ENCODE results near the gene ZNF275. TPM values are rescaled to one million over a fixed set of nuclear protein-coding genes. Genes with fewer than 3 reads are reported as not detected.

Gene ZNF275
- total RNA-seq, 1 experiment from 2014 or later = 5.0 TPM

GRCh38 chrX:153379508-153379907 lies 45.6 kb downstream of the ZNF275 start:
- POLR2A ChIA-PET = no interaction called here
- intact Hi-C loops (cut with micrococcal nuclease; ENCODE audit: unreplicated experiment) (no loop called here), in situ Hi-C loops (cut with HindIII; ENCODE audit: low pct_unique_long_range_greater_than_20kb, low sequenced_read_pairs) (no loop called here)
- Histone ChIP-seq H3K4me3 (ENCODE audit: low read depth in 2 of 2, low read length in 2 of 2) (no peak overlapping the region), H3K27ac (ENCODE audit: low read length) (no peak overlapping the region), H3K36me3 (ENCODE audit: control insufficient read depth, insufficient read depth, low read length) (no peaks in the 10 kb centered on the region), H3K9me3 (ENCODE audit: control insufficient read depth, insufficient read depth, low read depth, low read length) (no peaks in the 10 kb centered on the region), H3K4me1 (ENCODE audit: control insufficient read depth, insufficient read depth, low read length) (no peaks in the 10 kb centered on the region), H3K27me3 (ENCODE audit: control insufficient read depth, insufficient read depth, low read length) (no peaks in the 10 kb centered on the region)
- CTCF ChIA-PET = no interaction called here
- TF ChIP-seq REST (IDR thresholded peaks at IDR 0.05; ENCODE audit: insufficient read depth in 1 of 2, low read depth in 2 of 2, low read length in 1 of 2) = no peak
- TF ChIP-seq POLR2AphosphoS5 (IDR thresholded peaks at IDR 0.05; ENCODE audit: low read depth, low read length) = no peak
- TF ChIP-seq CTCF (IDR thresholded peaks at IDR 0.05) = no peak
- TF ChIP-seq SIN3A (IDR thresholded peaks at IDR 0.05; ENCODE audit: borderline replicate concordance, insufficient read depth, low read depth, low read length) = no peak
- no peak for TF ChIP-seq TCF7L2 (IDR thresholded peaks at IDR 0.05; ENCODE audit: low read depth, low read length)
- no TSS peak for BruUV-seq (replicated peaks)
- ATAC-seq (no peak), DNase-seq (ENCODE audit: low read depth, low spot score) (no peak)

DNA sequence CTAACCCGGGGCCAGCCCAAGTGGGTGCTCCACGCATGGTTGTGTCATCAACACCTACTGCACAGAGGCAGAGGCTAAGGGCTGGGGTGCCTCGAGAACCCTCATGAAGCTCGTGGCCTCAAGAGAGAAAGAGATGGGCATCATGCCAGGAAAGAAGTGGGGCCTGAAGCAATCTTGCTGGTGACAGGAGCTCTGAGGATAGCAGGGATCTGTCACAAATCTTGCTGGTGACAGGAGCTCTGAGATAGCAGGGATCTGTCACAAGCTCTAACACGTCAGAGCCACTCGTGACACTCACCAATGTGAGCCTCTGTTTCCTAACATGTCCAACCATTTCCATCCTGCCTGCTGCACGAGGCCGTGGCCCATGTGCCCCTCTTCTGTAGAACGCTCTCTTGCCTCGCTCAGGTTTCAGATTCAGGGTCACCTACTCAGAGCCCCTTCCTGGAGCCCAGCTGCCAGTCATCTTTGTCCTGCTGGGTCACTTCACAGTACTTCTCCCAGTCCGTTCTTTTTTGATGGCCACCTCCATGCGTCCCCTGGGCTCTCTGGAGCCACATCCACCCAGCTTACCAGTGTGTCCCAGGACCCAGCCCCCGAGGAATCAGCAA lies 46.1 kb downstream of the ZNF275 start:
- no peak for TF ChIP-seq POLR2AphosphoS5 (IDR thresholded peaks at IDR 0.05; ENCODE audit: low read depth, low read length)
- TF ChIP-seq SIN3A (IDR thresholded peaks at IDR 0.05; ENCODE audit: borderline replicate concordance, insufficient read depth, low read depth, low read length) = no peak
- TF ChIP-seq REST (IDR thresholded peaks at IDR 0.05; ENCODE audit: insufficient read depth in 1 of 2, low read depth in 2 of 2, low read length in 1 of 2) = no peak
- no peak for TF ChIP-seq TCF7L2 (IDR thresholded peaks at IDR 0.05; ENCODE audit: low read depth, low read length)
- no peak for TF ChIP-seq CTCF (IDR thresholded peaks at IDR 0.05)
- no TSS peak for BruUV-seq (replicated peaks)
- H3K4me1 ChIP-seq (ENCODE audit: control insufficient read depth, insufficient read depth, low read length) = no peaks in the 10 kb centered on the region
- ATAC-seq (no peak), DNase-seq (ENCODE audit: low read depth, low spot score) (no peak)
- H3K27me3 ChIP-seq (ENCODE audit: control insufficient read depth, insufficient read depth, low read length) = no peaks in the 10 kb centered on the region
- in situ Hi-C loops (cut with HindIII; ENCODE audit: low pct_unique_long_range_greater_than_20kb, low sequenced_read_pairs) (no loop called here), intact Hi-C loops (cut with micrococcal nuclease; ENCODE audit: unreplicated experiment) (no loop called here)
- POLR2A ChIA-PET = no interaction called here
- no peaks in the 10 kb centered on the region for H3K9me3 ChIP-seq (ENCODE audit: control insufficient read depth, insufficient read depth, low read depth, low read length)
- H3K27ac ChIP-seq (ENCODE audit: low read length) = no peak overlapping the region
- CTCF ChIA-PET = no interaction called here
- H3K36me3 ChIP-seq (ENCODE audit: control insufficient read depth, insufficient read depth, low read length) = no peaks in the 10 kb centered on the region
- no peak overlapping the region for H3K4me3 ChIP-seq (ENCODE audit: low read depth in 2 of 2, low read length in 2 of 2)

Measured in Panc1 (cell line).